Omental fat pad (tissue), 4 donors: ENCODE measurements around the gene CARMIL1. TPM values are rescaled to one million over a fixed set of nuclear protein-coding genes. Genes with fewer than 3 reads are reported as not detected.

Experiments used
- ATAC-seq: fragments of 150-250 bp; one replicate; pipeline ENCODE4 v1.9.1; 2016; ENCODE audit warnings: mild to moderate bottlenecking, moderate library complexity; ENCODE audit not compliant: low FRiP score
- DNase-seq: peaks from one replicate; pipeline ENCODE4 v3.0.0-alpha.2; 2019; ENCODE audit warnings: low spot score
- total RNA-seq, 4 donors: library from RNA; depleted of rRNA; stranded (reverse); fragments of >200 nt; gene quantifications; one replicate each; pipeline ENCODE4 v1.1.0, GENCODE V29; 2016
- TF ChIP-seq, protein P1 (sequence below), 3 donors: fragments of 450-650 bp; IDR thresholded peaks; one replicate each; pipeline ENCODE4 v1.5.1; 2016 to 2017; ENCODE audit warnings: antibody characterized with exemption in 3 of 3, mild to moderate bottlenecking in 3 of 3, moderate library complexity in 2 of 3

Gene CARMIL1
- total RNA-seq, 4 donors from 2014 or later, result 24.4 to 35.3 (median 29.6) TPM

DNA sequence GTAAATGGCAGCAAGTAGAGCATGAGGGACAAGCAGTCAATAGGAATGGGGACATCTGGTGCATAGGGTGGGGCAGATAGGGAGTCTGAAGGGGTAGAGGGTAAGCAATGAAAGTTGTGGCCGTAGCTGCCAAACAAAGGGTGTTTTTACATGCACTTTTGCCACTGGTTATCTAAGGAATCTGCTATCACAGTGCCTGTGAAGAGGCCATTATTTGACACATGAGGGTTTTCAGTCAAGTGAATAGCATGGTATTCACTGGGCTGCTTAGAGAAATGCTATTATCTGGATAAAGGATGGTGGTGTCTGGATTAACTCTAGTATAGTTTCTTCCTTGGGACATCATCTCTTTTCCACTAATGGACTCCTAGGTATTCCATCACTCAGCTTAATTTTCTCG, 118.2 kb downstream of the CARMIL1 start:
- no peak for DNase-seq
- ATAC-seq, result no peak
- TF ChIP-seq, protein P1, sequence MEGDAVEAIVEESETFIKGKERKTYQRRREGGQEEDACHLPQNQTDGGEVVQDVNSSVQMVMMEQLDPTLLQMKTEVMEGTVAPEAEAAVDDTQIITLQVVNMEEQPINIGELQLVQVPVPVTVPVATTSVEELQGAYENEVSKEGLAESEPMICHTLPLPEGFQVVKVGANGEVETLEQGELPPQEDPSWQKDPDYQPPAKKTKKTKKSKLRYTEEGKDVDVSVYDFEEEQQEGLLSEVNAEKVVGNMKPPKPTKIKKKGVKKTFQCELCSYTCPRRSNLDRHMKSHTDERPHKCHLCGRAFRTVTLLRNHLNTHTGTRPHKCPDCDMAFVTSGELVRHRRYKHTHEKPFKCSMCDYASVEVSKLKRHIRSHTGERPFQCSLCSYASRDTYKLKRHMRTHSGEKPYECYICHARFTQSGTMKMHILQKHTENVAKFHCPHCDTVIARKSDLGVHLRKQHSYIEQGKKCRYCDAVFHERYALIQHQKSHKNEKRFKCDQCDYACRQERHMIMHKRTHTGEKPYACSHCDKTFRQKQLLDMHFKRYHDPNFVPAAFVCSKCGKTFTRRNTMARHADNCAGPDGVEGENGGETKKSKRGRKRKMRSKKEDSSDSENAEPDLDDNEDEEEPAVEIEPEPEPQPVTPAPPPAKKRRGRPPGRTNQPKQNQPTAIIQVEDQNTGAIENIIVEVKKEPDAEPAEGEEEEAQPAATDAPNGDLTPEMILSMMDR (IDR thresholded peaks at IDR 0.05), result no peak

DNA sequence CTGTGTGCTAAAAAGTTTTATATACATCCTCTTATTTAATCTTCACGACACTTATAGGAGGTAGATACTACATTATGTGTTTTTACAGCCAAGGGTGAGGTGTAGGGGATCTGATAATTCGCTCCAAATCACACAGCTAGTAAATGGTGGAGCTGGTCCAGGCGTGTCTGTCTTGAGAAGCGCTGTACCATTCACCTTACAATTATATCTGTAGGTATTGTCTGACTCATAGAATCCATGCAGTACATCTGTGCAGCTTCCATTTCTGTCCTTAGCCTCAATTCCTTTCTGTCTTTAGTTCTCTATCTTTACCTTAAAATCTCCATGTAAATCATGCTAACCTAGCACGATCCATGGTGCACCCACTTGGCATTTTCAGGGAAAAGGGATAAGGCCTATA, 120.7 kb downstream of the CARMIL1 start:
- ATAC-seq (no peak), DNase-seq (no peak)
- TF ChIP-seq, protein P1 (IDR thresholded peaks at IDR 0.05), result no peak

DNA sequence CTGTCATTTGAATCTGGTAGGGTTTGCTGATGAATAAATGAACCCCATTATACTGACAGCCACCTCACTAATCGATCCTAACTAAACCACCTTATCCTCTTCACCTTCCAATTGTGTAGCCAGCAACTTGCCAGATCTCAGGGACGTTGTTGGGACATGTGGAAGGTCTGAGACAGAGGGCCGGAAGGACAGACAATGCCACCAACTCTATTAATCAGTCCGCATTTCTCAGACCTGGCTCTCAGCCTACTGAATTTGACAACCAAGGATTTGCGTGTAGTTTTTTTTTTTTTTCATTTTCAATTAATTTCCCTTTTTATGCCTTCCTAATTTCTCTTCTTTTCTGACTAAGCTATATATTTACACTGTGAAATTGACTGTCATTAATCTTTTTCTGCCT, 122.5 kb downstream of the CARMIL1 start:
- DNase-seq (no peak), ATAC-seq (no peak)
- TF ChIP-seq, protein P1 (IDR thresholded peaks at IDR 0.05), result no peak

DNA sequence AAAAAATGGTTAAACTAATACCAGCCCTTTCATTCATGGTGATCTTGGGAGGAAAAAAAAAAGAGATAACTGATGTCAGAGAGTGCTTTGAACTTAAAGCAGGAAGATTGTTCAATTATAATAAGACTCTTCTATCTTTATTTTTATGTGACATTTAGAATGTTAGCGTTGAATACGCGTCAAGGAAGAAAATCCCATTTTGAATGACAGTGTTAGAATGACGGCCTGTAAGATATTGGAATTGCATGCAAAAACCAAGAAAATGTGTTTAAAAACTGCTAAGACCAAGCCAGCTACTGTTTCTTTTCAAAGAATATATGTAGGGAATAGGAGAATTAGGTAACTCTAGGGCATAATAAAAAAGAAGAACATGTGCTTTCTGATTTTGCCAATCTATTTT, 123.0 kb downstream of the CARMIL1 start:
- ATAC-seq (no peak), DNase-seq (no peak)
- TF ChIP-seq, protein P1 (IDR thresholded peaks at IDR 0.05), result no peak

DNA sequence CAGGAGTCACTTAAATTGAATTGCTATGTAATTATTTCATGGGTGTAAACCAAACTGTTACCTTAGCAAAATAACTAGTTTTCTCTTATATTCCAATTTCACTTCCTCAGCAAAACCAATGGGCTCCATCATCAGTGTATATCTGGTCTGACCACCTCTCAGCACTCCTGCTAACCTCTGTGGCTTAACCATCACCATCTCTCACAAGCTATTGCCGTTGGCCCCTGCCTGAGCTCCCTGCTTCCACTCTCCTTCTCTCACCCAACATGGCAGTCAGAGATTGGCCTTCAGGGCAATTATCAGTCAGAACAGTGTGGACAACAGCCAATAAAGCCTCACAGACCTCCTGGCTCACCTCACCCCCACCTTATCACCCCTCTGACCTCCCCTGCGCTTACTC, 124.0 kb downstream of the CARMIL1 start:
- TF ChIP-seq, protein P1 (IDR thresholded peaks at IDR 0.05), result no peak
- no peak for DNase-seq
- ATAC-seq, result no peak

DNA sequence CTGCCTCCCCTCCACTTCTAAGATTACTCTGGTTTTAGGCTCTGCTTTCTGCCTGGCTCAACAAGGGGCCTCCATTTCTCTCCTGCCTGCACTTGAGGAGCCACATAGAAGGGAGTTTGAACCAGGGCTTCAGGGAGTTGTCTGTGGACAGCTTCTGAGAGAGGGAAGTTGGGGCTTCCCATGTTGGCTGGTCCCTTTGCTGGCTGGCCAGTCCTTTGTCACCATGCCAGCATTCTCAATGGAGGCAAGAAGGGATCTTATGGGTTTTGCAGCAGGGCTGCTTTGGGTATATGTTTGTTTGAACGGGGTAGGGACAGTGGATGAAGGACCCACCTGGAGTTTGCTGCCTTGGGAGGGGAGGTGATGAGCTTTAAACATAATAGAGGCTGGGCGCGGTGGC, 124.9 kb downstream of the CARMIL1 start:
- DNase-seq (no peak), ATAC-seq (no peak)
- TF ChIP-seq, protein P1 (IDR thresholded peaks at IDR 0.05), result no peak

DNA sequence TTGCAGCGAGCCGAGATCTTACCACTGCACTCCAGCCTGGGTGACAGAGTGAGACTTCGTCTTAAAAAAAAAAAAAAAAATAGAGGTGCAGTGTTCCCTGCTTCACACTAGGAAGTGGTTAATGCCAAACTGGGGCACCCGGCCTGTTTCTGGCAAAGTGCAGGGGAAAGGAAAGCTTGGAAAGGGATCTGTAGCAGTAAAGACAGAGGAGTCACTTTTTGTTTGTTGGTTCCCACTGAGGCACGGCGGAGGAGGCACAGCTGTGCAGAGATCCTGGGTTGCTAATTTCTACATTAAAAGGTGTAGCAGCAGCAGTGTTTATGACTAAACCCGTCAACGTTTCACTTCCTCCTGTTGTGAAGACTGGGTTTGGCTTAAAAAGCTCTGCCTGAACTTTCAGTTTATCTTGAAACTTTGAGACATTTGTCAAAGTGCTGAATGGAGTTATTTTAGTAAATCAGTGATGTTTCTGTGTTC, 125.6 kb downstream of the CARMIL1 start:
- TF ChIP-seq, protein P1 (IDR thresholded peaks at IDR 0.05), result no peak
- DNase-seq (no peak), ATAC-seq (no peak)
